ENCODE measurements around the gene AMPD2. TPM values are rescaled to one million over a fixed set of nuclear protein-coding genes. Genes with fewer than 3 reads are reported as not detected.

Gene AMPD2
- total RNA-seq, 1 donor from 2014 or later: 22.9 TPM

- H3K9me3 ChIP-seq (ENCODE audit: low read depth): no peaks in the 10 kb centered on the region
- no peak overlapping the region for H3K4me2 ChIP-seq
- H4K20me1 ChIP-seq (ENCODE audit: low read depth): peaks cover 3% of the 10 kb centered on the region
- no peaks in the 10 kb centered on the region for H3K4me1 ChIP-seq
- H3K27ac ChIP-seq: no peak overlapping the region
- H3K36me3 Mint-ChIP-seq: peaks cover 31% of the 10 kb centered on the region
- H2AFZ ChIP-seq (replicated peaks): no peak overlapping the region
- no peak for DNase-seq (ENCODE audit: low spot score)
- H3K79me2 ChIP-seq (ENCODE audit: low read depth): peaks cover 5% of the 10 kb centered on the region
- H3K4me1 Mint-ChIP-seq: no peaks in the 10 kb centered on the region
- H3F3A ChIP-seq (ENCODE audit: low read depth): no peaks in the 10 kb centered on the region
- H3K4me3 ChIP-seq: no peak overlapping the region
- H3K27me3 Mint-ChIP-seq (ENCODE audit: insufficient read depth, low read depth): no peaks in the 10 kb centered on the region
- no peak overlapping the region for H3K9ac ChIP-seq
- H3K27me3 ChIP-seq: no peaks in the 10 kb centered on the region
- no peak for TF ChIP-seq EZH2phosphoT487 (IDR thresholded peaks at IDR 0.05)
- H3K9me3 Mint-ChIP-seq: no peaks in the 10 kb centered on the region
- H3K36me3 ChIP-seq: peaks cover 14% of the 10 kb centered on the region
- H3K4me3 Mint-ChIP-seq: no peak overlapping the region
- H3K27ac Mint-ChIP-seq: no peak overlapping the region
These were observed 40.6 kb upstream of the AMPD2 start for GRCh38 chr1:109578947-109579443.

DNA sequence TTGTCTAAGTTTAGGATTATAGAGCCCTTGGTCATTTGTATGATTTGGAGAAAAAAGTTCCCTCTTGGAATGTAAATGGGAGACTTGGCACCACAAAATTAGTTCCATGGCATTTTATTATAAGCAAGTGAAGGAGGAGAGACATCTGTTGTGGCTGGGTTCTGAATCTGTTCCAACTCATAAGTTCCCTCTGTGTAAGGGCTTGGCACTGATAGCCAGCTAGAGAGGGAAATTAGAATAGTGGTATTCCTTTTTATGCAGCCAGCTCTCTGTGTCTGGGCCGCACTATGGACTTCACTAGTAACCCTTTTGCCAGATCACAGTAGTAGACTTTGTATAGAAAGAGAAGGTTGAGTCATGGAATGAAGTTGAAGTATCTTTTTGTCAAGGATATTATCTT lies 40.1 kb upstream of the AMPD2 start:
- no peak for TF ChIP-seq EZH2phosphoT487 (IDR thresholded peaks at IDR 0.05)
- TF ChIP-seq, protein P1, sequence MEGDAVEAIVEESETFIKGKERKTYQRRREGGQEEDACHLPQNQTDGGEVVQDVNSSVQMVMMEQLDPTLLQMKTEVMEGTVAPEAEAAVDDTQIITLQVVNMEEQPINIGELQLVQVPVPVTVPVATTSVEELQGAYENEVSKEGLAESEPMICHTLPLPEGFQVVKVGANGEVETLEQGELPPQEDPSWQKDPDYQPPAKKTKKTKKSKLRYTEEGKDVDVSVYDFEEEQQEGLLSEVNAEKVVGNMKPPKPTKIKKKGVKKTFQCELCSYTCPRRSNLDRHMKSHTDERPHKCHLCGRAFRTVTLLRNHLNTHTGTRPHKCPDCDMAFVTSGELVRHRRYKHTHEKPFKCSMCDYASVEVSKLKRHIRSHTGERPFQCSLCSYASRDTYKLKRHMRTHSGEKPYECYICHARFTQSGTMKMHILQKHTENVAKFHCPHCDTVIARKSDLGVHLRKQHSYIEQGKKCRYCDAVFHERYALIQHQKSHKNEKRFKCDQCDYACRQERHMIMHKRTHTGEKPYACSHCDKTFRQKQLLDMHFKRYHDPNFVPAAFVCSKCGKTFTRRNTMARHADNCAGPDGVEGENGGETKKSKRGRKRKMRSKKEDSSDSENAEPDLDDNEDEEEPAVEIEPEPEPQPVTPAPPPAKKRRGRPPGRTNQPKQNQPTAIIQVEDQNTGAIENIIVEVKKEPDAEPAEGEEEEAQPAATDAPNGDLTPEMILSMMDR (IDR thresholded peaks at IDR 0.05): no peak
- TF ChIP-seq EZH2 (IDR thresholded peaks at IDR 0.05): no peak
- H3K79me2 ChIP-seq (ENCODE audit: low read depth): peaks cover 5% of the 10 kb centered on the region
- no peak for DNase-seq (ENCODE audit: low spot score)
- no peak overlapping the region for H3K27ac ChIP-seq
- H2AFZ ChIP-seq (replicated peaks): no peak overlapping the region
- no peak overlapping the region for H3K9ac ChIP-seq
- H4K20me1 ChIP-seq (ENCODE audit: low read depth): peaks cover 3% of the 10 kb centered on the region
- no peaks in the 10 kb centered on the region for H3K9me3 ChIP-seq (ENCODE audit: low read depth)
- H3K36me3 ChIP-seq: peaks cover 15% of the 10 kb centered on the region
- Mint-ChIP-seq H3K4me3 (no peak overlapping the region), H3K27ac (no peak overlapping the region), H3K9me3 (no peaks in the 10 kb centered on the region), H3K27me3 (ENCODE audit: insufficient read depth, low read depth) (no peaks in the 10 kb centered on the region), H3K4me1 (no peaks in the 10 kb centered on the region), H3K36me3 (peaks cover 33% of the 10 kb centered on the region)
- H3K4me2 ChIP-seq: no peak overlapping the region
- H3F3A ChIP-seq (ENCODE audit: low read depth): no peaks in the 10 kb centered on the region
- no peak overlapping the region for H3K4me3 ChIP-seq
- H3K4me1 ChIP-seq: no peaks in the 10 kb centered on the region
- no peaks in the 10 kb centered on the region for H3K27me3 ChIP-seq

DNA sequence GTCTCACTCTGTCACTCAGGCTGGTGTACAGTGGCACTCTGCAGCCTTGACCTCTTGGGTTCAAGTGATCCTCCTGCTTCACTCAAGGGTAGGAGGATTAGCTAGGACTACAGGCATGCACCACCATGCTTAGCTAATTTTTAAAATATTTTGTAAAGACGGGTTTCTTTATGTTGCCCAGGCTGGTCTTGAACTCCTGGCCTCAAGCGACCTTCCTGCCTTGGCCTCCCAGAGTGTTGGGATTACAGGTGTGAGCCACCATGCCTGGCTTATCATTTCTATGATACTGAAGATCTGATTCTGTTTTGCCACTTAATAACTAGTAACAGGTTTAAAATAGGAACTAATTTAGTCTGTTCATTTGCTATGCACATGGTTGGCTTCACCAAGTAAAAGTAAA lies 37.6 kb upstream of the AMPD2 start:
- Mint-ChIP-seq H3K36me3 (peaks cover 39% of the 10 kb centered on the region), H3K4me1 (no peaks in the 10 kb centered on the region), H3K9me3 (no peaks in the 10 kb centered on the region), H3K27me3 (ENCODE audit: insufficient read depth, low read depth) (no peaks in the 10 kb centered on the region), H3K4me3 (no peak overlapping the region), H3K27ac (no peak overlapping the region)
- Histone ChIP-seq H3K27ac (no peak overlapping the region), H3K4me1 (no peaks in the 10 kb centered on the region), H3K36me3 (peaks cover 22% of the 10 kb centered on the region), H3K9me3 (ENCODE audit: low read depth) (no peaks in the 10 kb centered on the region), H3F3A (ENCODE audit: low read depth) (no peaks in the 10 kb centered on the region), H2AFZ (replicated peaks) (no peak overlapping the region), H3K79me2 (ENCODE audit: low read depth) (no peaks in the 10 kb centered on the region), H3K4me3 (no peak overlapping the region), H3K4me2 (no peak overlapping the region), H3K27me3 (no peaks in the 10 kb centered on the region), H4K20me1 (ENCODE audit: low read depth) (no peaks in the 10 kb centered on the region), H3K9ac (no peak overlapping the region)
- TF ChIP-seq, protein P1 (IDR thresholded peaks at IDR 0.05): no peak
- TF ChIP-seq EZH2phosphoT487 (IDR thresholded peaks at IDR 0.05) (no peak), EZH2 (IDR thresholded peaks at IDR 0.05) (no peak)
- DNase-seq (ENCODE audit: low spot score): no peak

DNA sequence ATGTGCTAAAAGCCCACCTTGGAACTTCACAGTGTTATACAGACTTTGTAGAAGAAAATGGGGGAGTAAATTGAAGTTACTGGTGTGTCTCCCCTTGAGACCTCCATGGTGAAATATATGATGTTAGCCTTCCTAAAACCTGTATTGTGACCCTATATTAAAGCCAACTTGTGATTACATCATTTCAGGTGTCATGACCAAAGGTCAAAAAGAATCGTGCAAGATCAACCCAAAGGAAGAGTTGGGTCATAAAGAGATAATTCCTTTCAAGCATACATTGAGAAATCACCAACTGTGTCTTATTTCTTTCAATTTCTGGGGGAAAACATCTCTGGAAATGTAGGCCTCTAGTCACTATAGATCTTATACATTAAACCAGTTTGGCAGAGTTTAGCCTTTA lies 34.9 kb upstream of the AMPD2 start:
- Histone ChIP-seq H3F3A (ENCODE audit: low read depth) (no peaks in the 10 kb centered on the region), H3K4me3 (no peak overlapping the region), H3K27me3 (no peaks in the 10 kb centered on the region), H3K4me1 (no peaks in the 10 kb centered on the region), H3K9ac (no peak overlapping the region), H3K27ac (no peak overlapping the region), H4K20me1 (ENCODE audit: low read depth) (no peaks in the 10 kb centered on the region), H3K36me3 (peaks cover 20% of the 10 kb centered on the region), H3K9me3 (ENCODE audit: low read depth) (no peaks in the 10 kb centered on the region), H3K4me2 (no peak overlapping the region), H3K79me2 (ENCODE audit: low read depth) (no peaks in the 10 kb centered on the region), H2AFZ (replicated peaks) (no peak overlapping the region)
- H3K4me3 Mint-ChIP-seq: no peak overlapping the region
- TF ChIP-seq EZH2phosphoT487 (IDR thresholded peaks at IDR 0.05) (no peak), EZH2 (IDR thresholded peaks at IDR 0.05) (no peak)
- TF ChIP-seq, protein P1 (IDR thresholded peaks at IDR 0.05): no peak
- no peak for DNase-seq (ENCODE audit: low spot score)
- no peaks in the 10 kb centered on the region for H3K9me3 Mint-ChIP-seq
- H3K27ac Mint-ChIP-seq: no peak overlapping the region
- H3K27me3 Mint-ChIP-seq (ENCODE audit: insufficient read depth, low read depth): no peaks in the 10 kb centered on the region
- peaks cover 36% of the 10 kb centered on the region for H3K36me3 Mint-ChIP-seq
- no peaks in the 10 kb centered on the region for H3K4me1 Mint-ChIP-seq

Measured in neural progenitor cell (in vitro differentiated cells).